Small intestine (tissue), 7 donors: Measurements from ENCODE around the gene ELAVL4. TPM values are rescaled to one million over a fixed set of nuclear protein-coding genes. Genes with fewer than 3 reads are reported as not detected.

ENCODE experiments used
- DNase-seq, 2 donors: peaks; one replicate each; pipeline versions ENCODE4 v3.0.0 to v3.0.0-alpha.2; 2013
- FAIRE-seq: peaks from 2 replicates; lab custom pipeline; 2012; peaks lifted over from hg19 to GRCh38; lab: Jason Lieb, UNC
- H3K27ac ChIP-seq, 3 donors: one replicate each; pipeline ENCODE4 v1.5.1; 2013; ENCODE audit warnings: low read length in 2 of 3, mild to moderate bottlenecking in 2 of 3, control low read depth in 1 of 3, inconsistent platforms in 1 of 3, low read depth in 1 of 3, moderate library complexity in 1 of 3
- H3K27me3 ChIP-seq, 3 donors: one replicate each; pipeline ENCODE4 v1.6.1; 2013; ENCODE audit warnings: low read length in 3 of 3, inconsistent platforms in 1 of 3; ENCODE audit not compliant: control insufficient read depth in 3 of 3, insufficient read depth in 3 of 3
- H3K36me3 ChIP-seq, 3 donors: one replicate each; pipeline ENCODE4 v1.6.1; 2013; ENCODE audit warnings: low read length in 3 of 3, inconsistent platforms in 1 of 3, low read depth in 1 of 3, mild to moderate bottlenecking in 1 of 3, moderate library complexity in 1 of 3; ENCODE audit not compliant: control insufficient read depth in 3 of 3, insufficient read depth in 2 of 3
- H3K4me1 ChIP-seq, 3 donors: one replicate each; pipeline ENCODE4 v1.6.1; 2013; ENCODE audit warnings: low read length in 2 of 3, inconsistent platforms in 1 of 3, low read depth in 1 of 3, mild to moderate bottlenecking in 1 of 3, moderate library complexity in 1 of 3; ENCODE audit not compliant: control insufficient read depth in 3 of 3, insufficient read depth in 2 of 3
- H3K4me3 ChIP-seq, 3 donors: one replicate each; pipeline ENCODE4 v1.5.1; 2013; ENCODE audit warnings: low read length in 3 of 3, control low read depth in 1 of 3, inconsistent platforms in 1 of 3, low read depth in 1 of 3, mild to moderate bottlenecking in 1 of 3, moderate library complexity in 1 of 3
- H3K9me3 ChIP-seq, 2 donors: one replicate each; pipeline ENCODE4 v1.6.1; 2013; ENCODE audit warnings: low read depth in 1 of 2, low read length in 1 of 2; ENCODE audit not compliant: control insufficient read depth in 2 of 2, insufficient read depth in 1 of 2
- WGBS, 3 donors: extraction: QIAGEN DNeasy Blood & Tissue Kit; methylation state at CpG; one replicate each; pipeline ENCODE4 v1.1.7; 2013; 5-methylcytosine and 5-hydroxymethylcytosine counted together
- polyA plus RNA-seq, 4 donors: library from polyadenylated mRNA; stranded (reverse) in 3 of 4; unstranded in 1 of 4; fragments of 200-250 nt in 3 of 4; fragments of 120-200 nt in 1 of 4; gene quantifications; one replicate each; pipeline versions ENCODE4 v1.2.1 to v1.2.3, GENCODE V29; 2013
- donor health status: healthy with polysubstance abuse.
- donor health status: control.
- donor health status: control.
- donor health status: Bipolar disorder and iron deficiency.
- donor health status: healthy.

Gene ELAVL4
- polyA plus RNA-seq, 4 donors, result 2.2 to 7.5 TPM; not detected in 2

DNA sequence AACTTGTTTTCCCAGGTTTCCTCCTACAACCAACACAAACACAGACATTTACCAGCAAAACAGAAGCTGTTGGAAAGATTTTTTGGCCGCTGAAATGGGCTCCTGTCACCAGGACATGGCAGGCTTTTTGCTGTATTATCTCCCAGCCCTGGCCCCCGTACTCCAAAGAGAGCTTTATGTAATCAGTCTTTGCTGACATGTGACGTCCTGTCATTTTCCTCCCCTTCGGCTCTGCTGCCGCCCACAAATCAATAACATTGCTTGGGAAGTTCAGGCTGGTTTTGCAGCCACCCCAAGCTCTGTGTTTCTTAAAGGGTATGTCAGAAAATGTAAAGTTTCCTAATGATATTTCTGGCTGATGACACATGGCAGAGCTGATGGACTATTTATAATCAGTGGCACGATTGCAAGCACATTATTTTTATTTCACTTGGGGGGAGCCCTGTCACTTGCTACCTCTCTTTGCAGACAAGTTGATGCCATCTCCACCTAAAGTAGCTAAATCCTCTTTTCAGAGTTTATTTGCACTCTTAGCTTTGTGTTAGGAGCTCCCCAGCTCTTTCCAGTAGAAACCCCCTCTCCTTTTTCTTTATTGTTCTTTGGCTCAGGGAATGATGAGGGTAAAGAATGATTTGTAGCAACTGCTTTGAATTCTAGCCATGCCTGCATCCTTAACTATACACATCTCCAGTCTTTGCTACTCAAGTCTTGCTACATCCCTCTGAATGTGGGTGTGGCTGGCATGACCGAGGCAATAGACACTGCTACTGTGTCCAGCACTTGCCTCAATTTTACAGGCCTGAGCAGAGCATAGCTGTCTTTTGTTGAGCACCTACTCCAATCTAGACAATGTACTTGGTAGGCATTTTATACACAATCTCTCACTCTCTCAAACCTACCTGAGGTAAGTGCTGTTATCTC lies 67.3 kb downstream of the ELAVL4 start:
- Histone ChIP-seq H3K4me1 (no peaks in the 10 kb centered on the region), H3K9me3 (no peaks in the 10 kb centered on the region), H3K27me3 (no peaks in the 10 kb centered on the region), H3K4me3 (no peak overlapping the region), H3K36me3 (no peaks in the 10 kb centered on the region), H3K27ac (no peak overlapping the region)
- WGBS, 3 donors, result 15 to 48% (median 31%) methylated on average over 7 of the region's 7 CpGs
- FAIRE-seq (no peak), DNase-seq (no peak)

DNA sequence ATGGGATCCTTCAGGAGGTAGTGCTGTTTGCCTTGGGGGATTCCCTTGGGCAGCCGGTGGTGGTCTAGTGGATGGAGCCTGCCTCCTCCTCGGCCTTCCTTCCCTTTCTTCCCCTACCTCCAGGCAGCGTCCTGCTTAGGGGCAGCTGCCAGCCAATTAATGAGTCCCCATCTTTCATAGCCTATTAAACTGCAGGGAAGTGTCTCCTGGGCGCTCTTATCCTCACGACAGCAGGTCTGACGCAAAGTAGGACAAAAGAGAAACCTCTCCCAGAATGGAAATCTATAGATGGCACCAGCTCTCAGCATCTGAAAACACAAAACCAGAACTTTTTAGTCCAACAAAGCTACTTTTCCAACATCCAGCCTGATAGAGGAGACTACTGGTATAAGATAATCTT lies 69.3 kb downstream of the ELAVL4 start:
- Histone ChIP-seq H3K4me3 (no peak overlapping the region), H3K9me3 (no peaks in the 10 kb centered on the region), H3K27me3 (no peaks in the 10 kb centered on the region), H3K36me3 (no peaks in the 10 kb centered on the region), H3K27ac (no peak overlapping the region), H3K4me1 (no peaks in the 10 kb centered on the region)
- WGBS, 3 donors, result 71 to 80% (median 73%) methylated on average over 6 of the region's 6 CpGs
- DNase-seq (no peak), FAIRE-seq (no peak)

DNA sequence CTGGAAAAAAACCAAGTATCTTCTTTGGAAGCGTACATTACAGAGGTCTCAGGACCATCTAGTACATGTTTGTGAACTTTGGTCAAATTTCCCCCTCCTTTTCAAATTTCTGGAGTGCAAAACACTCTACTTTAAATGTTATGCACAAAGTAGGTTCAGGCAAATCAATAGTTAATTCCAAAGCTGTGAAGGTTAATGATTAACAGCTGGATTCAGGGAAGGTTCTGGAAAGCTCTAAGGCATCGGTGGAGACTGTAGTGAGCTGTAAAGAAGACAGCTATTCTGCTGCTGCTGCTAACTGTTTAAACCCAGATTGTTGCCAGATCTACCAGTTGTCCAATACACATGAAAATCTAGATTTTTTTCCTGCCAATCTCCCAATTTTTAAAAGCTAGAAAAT lies 70.9 kb downstream of the ELAVL4 start:
- Histone ChIP-seq H3K36me3 (no peaks in the 10 kb centered on the region), H3K4me3 (no peak overlapping the region), H3K9me3 (no peaks in the 10 kb centered on the region), H3K4me1 (no peaks in the 10 kb centered on the region), H3K27me3 (no peaks in the 10 kb centered on the region), H3K27ac (no peak overlapping the region)
- FAIRE-seq (no peak), DNase-seq (peak in 1 of 2 donors; percentile 13)
- WGBS, 3 donors, result 15 to 30% (median 29%) methylated on average over 2 of the region's 2 CpGs

GRCh38 chr1:50180367-50180766 lies 71.6 kb downstream of the ELAVL4 start:
- FAIRE-seq (no peak), DNase-seq (no peak)
- Histone ChIP-seq H3K4me3 (no peak overlapping the region), H3K27me3 (no peaks in the 10 kb centered on the region), H3K27ac (no peak overlapping the region), H3K36me3 (no peaks in the 10 kb centered on the region), H3K9me3 (no peaks in the 10 kb centered on the region), H3K4me1 (no peaks in the 10 kb centered on the region)
- 49 to 72% (median 55%) methylated on average over 1 of the region's 1 CpG for WGBS, 3 donors

DNA sequence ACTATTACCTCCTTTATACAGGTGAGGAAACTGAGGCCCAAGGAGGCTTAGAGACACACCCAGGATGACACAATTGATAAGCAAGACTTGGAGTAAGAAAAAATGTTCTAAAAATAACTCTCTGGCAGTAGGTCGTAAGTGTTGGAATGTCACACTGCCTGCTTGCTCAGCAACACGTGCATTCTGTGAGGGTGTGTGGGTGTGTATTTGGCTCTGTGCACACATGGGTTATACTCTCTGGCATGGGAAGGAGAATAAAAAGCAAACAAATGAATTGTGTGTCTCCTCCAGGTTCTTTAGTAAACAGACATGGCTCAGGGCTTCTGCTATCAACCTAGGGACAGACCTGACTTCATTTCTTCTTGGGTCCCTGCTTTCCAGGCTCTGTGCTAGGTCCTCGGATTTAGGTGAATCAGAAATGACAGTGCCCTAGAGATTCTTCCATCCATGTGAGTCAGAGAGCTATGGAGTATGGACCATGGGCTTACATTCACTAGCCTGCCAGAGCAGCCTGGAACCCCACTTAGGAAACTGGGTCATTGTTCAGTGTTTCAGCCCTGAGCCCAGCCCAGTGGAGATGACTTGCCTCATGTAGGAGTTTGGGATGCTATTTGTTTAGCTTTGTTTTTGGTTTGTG lies 72.4 kb downstream of the ELAVL4 start:
- no peaks in the 10 kb centered on the region for H3K27me3 ChIP-seq
- 21 to 42% (median 37%) methylated on average over 3 of the region's 3 CpGs for WGBS, 3 donors
- H3K9me3 ChIP-seq, result no peaks in the 10 kb centered on the region
- H3K4me3 ChIP-seq, result no peak overlapping the region
- DNase-seq (peak in 1 of 2 donors; percentile 9), FAIRE-seq (no peak)
- no peak overlapping the region for H3K27ac ChIP-seq
- H3K36me3 ChIP-seq, result no peaks in the 10 kb centered on the region
- no peaks in the 10 kb centered on the region for H3K4me1 ChIP-seq

- Histone ChIP-seq H3K27me3 (no peaks in the 10 kb centered on the region), H3K4me1 (no peaks in the 10 kb centered on the region), H3K36me3 (no peaks in the 10 kb centered on the region), H3K27ac (no peak overlapping the region), H3K4me3 (no peak overlapping the region), H3K9me3 (no peaks in the 10 kb centered on the region)
- DNase-seq (no peak), FAIRE-seq (no peak)
- WGBS, 3 donors, result 45 to 61% (median 49%) methylated on average over 12 of the region's 12 CpGs
Observed at GRCh38 chr1:50183378-50184133, 74.8 kb downstream of the ELAVL4 start.

- no peak overlapping the region for H3K4me3 ChIP-seq
- no peaks in the 10 kb centered on the region for H3K9me3 ChIP-seq
- H3K27ac ChIP-seq, result no peak overlapping the region
- no peak for DNase-seq
- 79 to 88% (median 85%) methylated on average over 3 of the region's 3 CpGs for WGBS, 3 donors
- FAIRE-seq, result no peak
- no peaks in the 10 kb centered on the region for H3K4me1 ChIP-seq
- no peaks in the 10 kb centered on the region for H3K36me3 ChIP-seq
- H3K27me3 ChIP-seq, result no peaks in the 10 kb centered on the region
Observed at GRCh38 chr1:50189369-50189768, 80.6 kb downstream of the ELAVL4 start.

DNA sequence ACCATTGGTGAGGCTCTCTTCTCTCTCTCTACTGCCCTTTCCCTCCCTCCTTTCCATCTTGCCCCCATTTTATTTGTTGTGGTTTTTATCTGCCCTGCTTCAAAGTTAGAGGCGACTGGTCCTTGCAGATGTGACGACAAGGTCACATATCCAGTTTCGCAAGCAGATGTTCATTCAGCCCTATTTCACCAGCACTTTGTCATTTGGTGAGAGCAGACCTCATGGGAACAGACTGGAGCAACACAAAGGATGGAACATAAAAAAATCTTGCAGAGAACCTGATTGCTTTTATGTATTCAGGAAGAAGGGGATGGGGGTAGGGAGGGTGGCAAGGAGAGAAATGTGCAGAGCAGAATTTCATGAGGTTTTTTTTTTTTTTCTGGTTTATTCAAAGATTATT lies 84.3 kb downstream of the ELAVL4 start:
- H3K27ac ChIP-seq, result no peak overlapping the region
- H3K27me3 ChIP-seq, result no peaks in the 10 kb centered on the region
- H3K36me3 ChIP-seq, result no peaks in the 10 kb centered on the region
- DNase-seq, result no peak
- H3K4me3 ChIP-seq, result no peak overlapping the region
- 35 to 56% (median 45%) methylated on average over 3 of the region's 3 CpGs for WGBS, 3 donors
- H3K9me3 ChIP-seq, result no peaks in the 10 kb centered on the region
- FAIRE-seq, result no peak
- H3K4me1 ChIP-seq, result no peaks in the 10 kb centered on the region
